ENCODE measurements around the gene STEAP3.

GRCh38 chr2:119201815-119202214 lies 21.8 kb upstream of the STEAP3 start:
- TF ChIP-seq POLR2AphosphoS5 (IDR thresholded peaks at IDR 0.05; ENCODE audit: low read depth, low read length): no peak
- no peak for TF ChIP-seq REST (IDR thresholded peaks at IDR 0.05; ENCODE audit: insufficient read depth in 1 of 2, low read depth in 2 of 2, low read length in 2 of 2)

All from PFSK-1 (cell line).